Osteocyte (in vitro differentiated cells): Measurements from ENCODE around the gene ANO6. TPM values are rescaled to one million over a fixed set of nuclear protein-coding genes. Genes with fewer than 3 reads are reported as not detected.

Experiments used
- DNase-seq: peaks from one replicate; pipeline ENCODE4 v3.0.0; 2021; ENCODE audit warnings: mixed read lengths; ENCODE audit not compliant: unreplicated experiment; ENCODE audit errors: extremely low spot score
- H3K27ac Mint-ChIP-seq: one replicate; pipeline ENCODE4 v1.8.0; 2021; ENCODE audit warnings: mild to moderate bottlenecking, mixed read lengths; ENCODE audit not compliant: unreplicated experiment
- H3K27me3 Mint-ChIP-seq: one replicate; pipeline ENCODE4 v1.8.0; 2021; ENCODE audit warnings: mixed read lengths; ENCODE audit not compliant: unreplicated experiment
- H3K36me3 Mint-ChIP-seq: one replicate; pipeline ENCODE4 v1.8.0; 2021; ENCODE audit warnings: mixed read lengths; ENCODE audit not compliant: unreplicated experiment
- H3K4me1 Mint-ChIP-seq: one replicate; pipeline ENCODE4 v1.8.0; 2021; ENCODE audit warnings: mixed read lengths; ENCODE audit not compliant: unreplicated experiment
- H3K4me3 Mint-ChIP-seq: one replicate; pipeline ENCODE4 v1.8.0; 2021; ENCODE audit warnings: mild to moderate bottlenecking, moderate library complexity, mixed read lengths; ENCODE audit not compliant: unreplicated experiment
- H3K9me3 Mint-ChIP-seq: one replicate; pipeline ENCODE4 v1.8.0; 2021; ENCODE audit warnings: mixed read lengths; ENCODE audit not compliant: unreplicated experiment
- total RNA-seq: library from RNA; stranded (reverse); gene quantifications from 2 replicates; pipeline ENCODE4 v1.2.1, GENCODE V29; 2021
- TF ChIP-seq, protein P1 (sequence below): fragments of 200-600 bp; sonication (generic); IDR thresholded peaks from 2 replicates; pipeline ENCODE4 v1.5.0; 2021; ENCODE audit warnings: antibody characterized with exemption, mild to moderate bottlenecking, moderate library complexity

Gene ANO6
- total RNA-seq, 1 donor from 2014 or later = 65.5 TPM

DNA sequence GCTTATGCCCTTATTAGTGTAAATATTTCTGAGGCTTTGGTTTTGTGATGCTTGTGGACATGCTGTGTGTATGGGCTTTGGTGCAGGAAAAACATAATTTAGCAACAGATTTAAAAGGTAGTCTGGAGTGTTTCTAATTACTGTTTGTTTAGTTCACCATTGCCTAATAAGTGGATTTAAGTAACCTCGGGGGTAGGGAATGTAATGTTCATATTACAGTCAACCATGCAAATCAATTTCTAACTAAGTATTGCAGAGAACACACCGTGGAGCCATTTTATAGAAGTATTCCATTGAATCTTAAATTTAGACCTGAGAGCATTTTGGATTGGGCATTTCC, 53.5 kb downstream of the ANO6 start:
- peak overlapping the region; percentile 75 for H3K27ac Mint-ChIP-seq
- TF ChIP-seq, protein P1, sequence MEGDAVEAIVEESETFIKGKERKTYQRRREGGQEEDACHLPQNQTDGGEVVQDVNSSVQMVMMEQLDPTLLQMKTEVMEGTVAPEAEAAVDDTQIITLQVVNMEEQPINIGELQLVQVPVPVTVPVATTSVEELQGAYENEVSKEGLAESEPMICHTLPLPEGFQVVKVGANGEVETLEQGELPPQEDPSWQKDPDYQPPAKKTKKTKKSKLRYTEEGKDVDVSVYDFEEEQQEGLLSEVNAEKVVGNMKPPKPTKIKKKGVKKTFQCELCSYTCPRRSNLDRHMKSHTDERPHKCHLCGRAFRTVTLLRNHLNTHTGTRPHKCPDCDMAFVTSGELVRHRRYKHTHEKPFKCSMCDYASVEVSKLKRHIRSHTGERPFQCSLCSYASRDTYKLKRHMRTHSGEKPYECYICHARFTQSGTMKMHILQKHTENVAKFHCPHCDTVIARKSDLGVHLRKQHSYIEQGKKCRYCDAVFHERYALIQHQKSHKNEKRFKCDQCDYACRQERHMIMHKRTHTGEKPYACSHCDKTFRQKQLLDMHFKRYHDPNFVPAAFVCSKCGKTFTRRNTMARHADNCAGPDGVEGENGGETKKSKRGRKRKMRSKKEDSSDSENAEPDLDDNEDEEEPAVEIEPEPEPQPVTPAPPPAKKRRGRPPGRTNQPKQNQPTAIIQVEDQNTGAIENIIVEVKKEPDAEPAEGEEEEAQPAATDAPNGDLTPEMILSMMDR = no peak
- no peak overlapping the region for H3K4me3 Mint-ChIP-seq

DNA sequence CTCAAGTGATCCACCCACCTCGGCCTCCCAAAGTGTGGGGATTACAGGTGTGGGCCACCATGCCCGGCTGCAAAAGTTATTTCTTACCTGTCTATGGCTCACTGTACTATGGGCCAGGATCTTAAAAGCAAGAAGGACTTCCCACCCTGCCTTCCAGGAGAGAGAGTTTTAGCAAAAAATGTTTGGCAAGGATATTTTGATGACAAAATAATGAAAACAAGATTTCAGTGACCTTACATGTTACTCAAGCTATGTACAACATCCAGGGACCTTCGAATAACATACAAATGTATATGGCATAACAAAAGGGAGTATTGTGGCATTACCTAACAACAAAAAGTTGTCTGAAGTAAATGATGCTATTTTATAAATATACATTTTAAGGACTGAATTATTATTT, 55.1 kb downstream of the ANO6 start:
- TF ChIP-seq, protein P1 = no peak
- peaks cover 42% of the 10 kb centered on the region for H3K4me1 Mint-ChIP-seq
- H3K27me3 Mint-ChIP-seq = no peaks in the 10 kb centered on the region
- H3K4me3 Mint-ChIP-seq = no peak overlapping the region
- no peaks in the 10 kb centered on the region for H3K9me3 Mint-ChIP-seq
- no peaks in the 10 kb centered on the region for H3K36me3 Mint-ChIP-seq
- DNase-seq = no peak
- peak overlapping the region; percentile 19 for H3K27ac Mint-ChIP-seq

More for the DNA sequence above, 53.5 kb downstream of the ANO6 start:
- peaks cover 42% of the 10 kb centered on the region for H3K4me1 Mint-ChIP-seq
- no peaks in the 10 kb centered on the region for H3K27me3 Mint-ChIP-seq
- no peak for DNase-seq
- H3K9me3 Mint-ChIP-seq = no peaks in the 10 kb centered on the region
- H3K36me3 Mint-ChIP-seq = no peaks in the 10 kb centered on the region

DNA sequence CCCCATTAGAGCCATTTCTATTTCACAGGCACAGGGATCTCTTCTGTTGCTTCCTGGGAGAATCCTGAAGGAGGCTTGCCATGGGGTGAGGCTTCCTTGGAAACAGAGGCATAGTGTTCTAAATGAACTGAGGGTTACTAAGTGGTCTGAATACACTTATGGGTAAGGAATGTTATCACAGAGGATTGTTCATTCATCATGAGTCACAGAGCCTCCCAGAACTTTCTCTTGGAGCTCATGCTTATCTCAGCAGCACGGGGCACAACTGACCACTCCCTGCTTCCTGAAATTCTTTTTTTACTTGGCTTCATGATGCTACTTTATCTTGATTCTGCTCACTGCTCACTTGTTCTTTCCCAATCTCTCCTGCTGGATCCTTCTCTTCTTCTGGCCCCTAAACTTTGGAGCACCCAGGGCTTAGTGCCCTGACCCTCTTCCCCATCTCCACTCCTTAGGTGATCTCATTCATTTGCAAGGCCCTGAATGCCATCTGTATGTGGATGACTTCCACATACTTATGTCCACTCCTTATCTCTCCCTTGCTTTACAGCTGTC, 57.9 kb downstream of the ANO6 start:
- no peaks in the 10 kb centered on the region for H3K36me3 Mint-ChIP-seq
- no peak overlapping the region for H3K4me3 Mint-ChIP-seq
- no peaks in the 10 kb centered on the region for H3K9me3 Mint-ChIP-seq
- peaks cover 43% of the 10 kb centered on the region for H3K4me1 Mint-ChIP-seq
- no peak for DNase-seq
- H3K27ac Mint-ChIP-seq = no peak overlapping the region
- H3K27me3 Mint-ChIP-seq = no peaks in the 10 kb centered on the region
- TF ChIP-seq, protein P1 = no peak

DNA sequence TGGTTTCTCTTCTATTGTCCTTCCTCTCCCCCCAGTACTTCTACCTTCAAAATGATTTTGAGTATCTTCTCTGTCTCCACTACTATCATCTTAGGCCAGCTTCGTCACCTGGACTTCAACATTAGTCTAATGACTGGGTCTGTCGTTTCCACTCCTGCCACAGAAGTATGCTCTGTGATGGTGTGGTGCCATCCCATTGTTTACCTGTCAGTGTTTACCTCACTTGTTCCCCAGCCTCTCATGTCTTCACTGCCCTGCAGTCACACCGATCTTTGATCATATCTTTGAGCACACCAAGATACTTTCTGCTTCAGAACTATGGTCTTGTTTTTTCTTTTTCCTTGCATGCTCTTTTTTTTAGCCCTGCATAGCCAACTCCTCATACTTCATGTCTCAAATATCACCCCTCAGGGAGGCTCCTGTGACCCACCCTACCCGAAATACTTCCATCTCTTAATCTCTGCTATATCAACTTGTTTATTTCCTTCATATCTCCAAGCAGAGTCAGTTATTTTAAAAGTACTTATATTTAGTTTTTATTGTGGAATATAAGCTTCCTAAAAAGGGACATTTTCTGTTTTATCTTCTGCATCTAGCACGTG, 60.4 kb downstream of the ANO6 start:
- no peak overlapping the region for H3K27ac Mint-ChIP-seq
- H3K36me3 Mint-ChIP-seq = no peaks in the 10 kb centered on the region
- peaks cover 37% of the 10 kb centered on the region for H3K4me1 Mint-ChIP-seq
- H3K27me3 Mint-ChIP-seq = no peaks in the 10 kb centered on the region
- no peak for DNase-seq
- TF ChIP-seq, protein P1 = no peak
- H3K4me3 Mint-ChIP-seq = no peak overlapping the region
- peaks cover 2% of the 10 kb centered on the region for H3K9me3 Mint-ChIP-seq

DNA sequence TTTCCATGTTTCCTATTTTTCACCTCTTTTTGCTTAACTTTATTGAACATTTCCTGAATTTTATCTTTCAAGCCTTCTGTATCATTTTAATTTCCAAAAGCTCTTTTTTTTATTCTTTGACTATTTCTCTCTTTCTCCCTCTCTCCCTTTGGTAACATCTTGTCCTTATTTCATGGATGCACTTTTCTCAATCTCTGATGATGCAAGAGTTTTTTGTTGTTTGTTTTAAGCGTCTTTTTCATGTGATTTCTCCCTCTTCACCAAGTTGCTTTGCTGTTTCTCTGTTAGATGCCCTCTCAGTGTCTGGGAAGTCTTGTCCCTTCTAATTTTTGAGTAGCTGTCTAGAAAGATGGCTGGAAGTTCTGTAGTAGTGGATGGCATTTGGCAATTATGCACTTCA, 62.6 kb downstream of the ANO6 start:
- Mint-ChIP-seq H3K4me1 (peaks cover 29% of the 10 kb centered on the region), H3K4me3 (no peak overlapping the region), H3K9me3 (peaks cover 9% of the 10 kb centered on the region), H3K27me3 (no peaks in the 10 kb centered on the region), H3K36me3 (peaks cover 7% of the 10 kb centered on the region), H3K27ac (no peak overlapping the region)
- DNase-seq = no peak
- TF ChIP-seq, protein P1 = no peak
